HG03280 (cell line): ENCODE measurements around the gene RBM38.

ENCODE experiments used
- ATAC-seq: cut with Tn5 transposase; IDR thresholded peaks from one replicate; pipeline ENCODE4 v1.9.1; 2021; ENCODE audit warnings: mild to moderate bottlenecking, moderate library complexity; ENCODE audit not compliant: unreplicated experiment

RBM38 gene

GRCh38 chr20:57433657-57434389 is 42.6 kb downstream of the RBM38 start:
- no peak for ATAC-seq

GRCh38 chr20:57434390-57434700 is 43.1 kb downstream of the RBM38 start:
- ATAC-seq: no peak

GRCh38 chr20:57435105-57435497 is 43.9 kb downstream of the RBM38 start:
- ATAC-seq: no peak

- no peak for ATAC-seq
Observed at GRCh38 chr20:57435498-57436222, 44.5 kb downstream of the RBM38 start.

GRCh38 chr20:57436223-57436545 is 45.0 kb downstream of the RBM38 start:
- no peak for ATAC-seq

- no peak for ATAC-seq
Observed at GRCh38 chr20:57437267-57437666, 46.1 kb downstream of the RBM38 start.

- no peak for ATAC-seq
Observed at GRCh38 chr20:57437672-57438330, 46.6 kb downstream of the RBM38 start.

- no peak for ATAC-seq
Observed at GRCh38 chr20:57438552-57438951, 47.4 kb downstream of the RBM38 start.

- ATAC-seq: no peak
Observed at GRCh38 chr20:57439432-57439831, 48.2 kb downstream of the RBM38 start.

- no peak for ATAC-seq
Observed at GRCh38 chr20:57439993-57440392, 48.8 kb downstream of the RBM38 start.

GRCh38 chr20:57440678-57441509 is 49.7 kb downstream of the RBM38 start:
- ATAC-seq: no peak

- ATAC-seq: no peak
Observed at GRCh38 chr20:57441510-57442154, 50.4 kb downstream of the RBM38 start.

GRCh38 chr20:57442158-57442887 is 51.1 kb downstream of the RBM38 start:
- ATAC-seq: no peak

- ATAC-seq: no peak
Observed at GRCh38 chr20:57442888-57443239, 51.7 kb downstream of the RBM38 start.

- ATAC-seq: no peak
Observed at GRCh38 chr20:57443349-57444265, 52.4 kb downstream of the RBM38 start.

GRCh38 chr20:57444394-57445048 is 53.3 kb downstream of the RBM38 start:
- ATAC-seq: no peak

GRCh38 chr20:57445298-57445697 is 54.1 kb downstream of the RBM38 start:
- no peak for ATAC-seq

- ATAC-seq: no peak
Observed at GRCh38 chr20:57445774-57446173, 54.6 kb downstream of the RBM38 start.
